ENCODE measurements around the gene FAM170B.

The FAM170B gene

DNA sequence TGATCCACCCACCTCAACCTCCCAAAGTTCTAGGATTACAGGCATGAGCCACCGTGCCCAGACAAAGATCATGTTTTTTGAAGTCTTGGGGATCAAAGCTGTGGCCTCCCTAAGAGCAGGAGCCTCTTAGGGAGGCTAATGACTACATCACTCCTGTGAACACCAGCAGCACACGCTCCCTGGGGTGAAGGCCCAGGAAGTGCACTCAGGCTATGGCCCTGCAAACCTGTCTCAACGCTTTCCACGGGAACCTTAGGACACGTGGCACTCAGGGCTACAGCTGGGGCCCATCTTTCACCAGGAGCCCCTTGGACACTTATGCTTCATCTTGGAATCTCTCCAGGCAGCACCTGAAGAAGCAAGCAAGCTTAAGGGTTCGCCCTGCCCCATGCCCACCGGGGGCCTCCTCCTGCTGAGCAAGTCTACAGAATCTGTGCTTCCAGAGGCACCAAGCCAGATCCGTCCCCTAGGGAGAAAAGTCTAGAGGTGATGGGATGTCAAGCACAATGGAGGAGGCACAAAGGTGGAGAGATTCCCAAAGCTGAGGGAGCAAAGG, 36.9 kb downstream of the FAM170B start:
- no peak for DNase-seq

DNA sequence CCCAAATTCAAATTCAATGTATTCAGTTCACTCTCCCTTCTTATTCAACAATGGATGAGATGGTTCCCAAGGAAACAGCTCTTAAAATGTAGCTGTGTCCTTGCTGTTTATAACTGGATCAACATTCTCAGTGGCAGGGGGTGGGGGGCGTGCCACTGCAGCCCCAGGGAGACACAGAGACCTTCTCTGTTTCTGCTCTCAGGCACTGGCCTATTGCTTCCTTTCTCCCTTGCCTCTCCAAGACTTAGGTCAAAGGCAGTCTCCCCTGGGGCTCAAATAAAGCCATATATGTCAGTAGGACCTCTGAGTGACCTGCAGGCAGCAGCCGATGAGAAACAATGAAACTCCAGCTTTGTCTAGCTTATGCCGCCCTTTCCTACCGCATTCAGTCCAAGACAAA, 39.2 kb downstream of the FAM170B start:
- DNase-seq = no peak

DNA sequence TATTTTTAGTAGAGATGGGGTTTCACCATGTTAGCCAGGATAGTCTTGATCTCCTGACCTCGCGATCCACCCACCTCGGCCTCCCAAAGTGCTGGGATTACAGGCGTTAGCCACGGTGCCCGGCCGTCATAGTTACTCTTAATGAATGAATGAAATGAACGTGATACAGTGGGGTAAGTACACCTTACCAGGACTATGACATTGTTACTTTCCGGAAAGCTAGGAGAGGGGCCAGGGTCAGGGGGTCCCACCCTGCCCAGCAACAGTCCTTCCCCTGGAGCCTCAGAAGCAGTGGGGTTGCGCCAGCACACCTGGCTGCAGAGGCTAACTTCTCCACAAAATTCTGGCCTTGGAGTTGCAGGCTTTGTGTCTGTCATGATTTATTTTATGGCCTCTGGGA, 39.9 kb downstream of the FAM170B start:
- DNase-seq = no peak

DNA sequence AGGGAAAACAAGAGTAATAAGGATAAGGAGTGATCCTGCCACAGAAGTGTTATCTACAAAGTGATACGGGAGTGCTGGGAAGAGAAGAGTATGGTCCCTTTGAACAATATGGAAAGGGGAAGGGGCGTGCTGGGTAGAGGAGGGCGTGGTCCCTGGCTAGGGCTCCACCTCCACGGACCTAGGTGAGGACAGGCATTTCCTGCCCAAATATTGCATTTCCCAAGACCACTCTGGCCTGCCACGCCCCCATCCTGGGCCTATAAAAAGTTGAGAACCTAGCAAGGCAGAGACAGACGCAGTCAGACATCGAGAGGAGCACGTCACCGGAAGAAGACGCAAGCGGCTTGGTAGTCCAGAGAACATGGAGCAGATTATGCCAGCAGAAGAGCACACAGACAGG, 41.3 kb downstream of the FAM170B start:
- no peak for DNase-seq

DNA sequence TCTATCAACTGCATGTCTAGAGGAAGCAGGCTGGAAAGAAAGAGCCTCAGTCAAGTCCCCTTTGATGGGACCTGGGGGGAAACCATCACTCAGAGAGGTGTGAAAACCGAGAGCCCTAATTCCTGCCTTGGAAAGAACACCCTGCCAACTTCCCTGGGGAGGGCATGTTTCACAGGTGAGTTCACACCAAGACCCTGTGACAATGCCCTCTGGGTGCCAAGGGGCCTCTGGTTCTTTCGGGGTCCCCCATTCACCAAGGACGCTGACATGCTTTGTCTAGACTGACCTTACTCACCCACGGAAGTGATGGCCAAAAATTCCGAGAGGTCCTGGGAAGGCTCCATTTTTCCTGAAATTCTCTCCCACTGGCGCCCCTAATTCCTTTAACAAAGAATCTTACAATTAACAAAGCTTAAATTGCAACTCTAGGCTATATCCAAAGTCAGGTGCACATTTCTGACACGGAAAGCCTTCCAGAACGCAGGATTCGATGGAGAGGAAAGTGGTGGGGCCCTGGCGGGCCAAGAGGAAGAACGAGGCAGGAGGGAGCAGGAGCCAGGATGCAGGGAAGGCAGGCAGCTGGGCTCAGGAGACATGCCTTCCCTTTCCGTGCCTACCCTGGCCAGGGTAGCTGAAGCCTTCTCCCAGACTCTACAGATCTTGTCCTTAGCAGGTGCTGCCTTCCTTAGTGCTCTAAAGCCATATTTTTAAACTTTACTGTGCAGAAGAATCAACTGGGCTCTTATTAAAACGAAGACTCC, 42.2 kb downstream of the FAM170B start:
- no peak for DNase-seq

DNA sequence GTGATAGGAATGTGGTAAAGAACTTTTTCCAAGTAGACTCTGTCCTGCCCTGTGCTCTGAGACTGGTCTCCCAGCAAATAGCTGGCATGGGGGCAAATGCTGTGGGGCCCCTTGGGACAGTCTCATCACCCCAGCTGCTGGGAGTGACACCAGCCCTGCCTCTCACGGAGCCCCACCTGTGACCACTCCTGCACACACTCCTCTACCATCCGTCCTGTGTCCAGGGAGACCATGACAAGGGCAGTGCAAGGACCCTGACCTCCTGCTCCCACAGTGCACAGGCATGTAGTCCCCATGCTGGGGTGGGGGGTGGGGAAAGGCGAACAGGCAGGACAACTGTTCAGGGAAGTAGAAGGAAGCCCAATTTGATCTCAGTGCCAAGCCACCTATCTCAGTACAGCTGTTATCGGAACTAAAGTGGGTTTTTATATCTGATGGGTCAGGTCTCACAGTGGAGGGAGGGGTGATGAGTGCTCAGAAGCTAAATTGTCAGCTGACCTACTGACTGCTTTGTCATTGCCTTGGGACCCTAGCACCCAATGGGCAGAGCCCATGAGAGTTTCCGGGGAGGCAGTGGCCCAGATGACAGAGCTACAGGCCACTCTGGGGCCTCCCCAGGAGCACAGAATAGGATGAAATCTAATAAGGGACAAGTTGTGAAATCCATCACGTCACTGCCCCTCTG, 43.0 kb downstream of the FAM170B start:
- no peak for DNase-seq

DNA sequence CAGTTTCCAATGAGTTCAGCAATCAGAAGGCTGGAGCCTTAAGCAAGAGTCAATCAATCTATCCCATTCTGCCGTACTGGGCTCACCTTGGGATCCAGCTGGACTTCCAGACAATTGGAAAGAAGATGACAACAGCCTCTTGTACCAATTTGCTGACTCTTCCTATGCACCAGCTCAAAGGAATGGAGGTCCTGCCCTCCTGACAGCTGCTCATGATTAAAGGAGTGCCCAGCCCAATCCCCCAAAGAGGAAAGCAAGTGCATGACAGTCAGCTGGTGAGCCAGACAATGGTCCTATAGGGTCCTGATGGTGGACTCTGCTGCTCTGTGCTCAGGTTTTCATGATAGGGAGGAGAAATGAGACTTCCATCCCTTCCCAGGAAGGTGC, 43.6 kb downstream of the FAM170B start:
- no peak for DNase-seq

DNA sequence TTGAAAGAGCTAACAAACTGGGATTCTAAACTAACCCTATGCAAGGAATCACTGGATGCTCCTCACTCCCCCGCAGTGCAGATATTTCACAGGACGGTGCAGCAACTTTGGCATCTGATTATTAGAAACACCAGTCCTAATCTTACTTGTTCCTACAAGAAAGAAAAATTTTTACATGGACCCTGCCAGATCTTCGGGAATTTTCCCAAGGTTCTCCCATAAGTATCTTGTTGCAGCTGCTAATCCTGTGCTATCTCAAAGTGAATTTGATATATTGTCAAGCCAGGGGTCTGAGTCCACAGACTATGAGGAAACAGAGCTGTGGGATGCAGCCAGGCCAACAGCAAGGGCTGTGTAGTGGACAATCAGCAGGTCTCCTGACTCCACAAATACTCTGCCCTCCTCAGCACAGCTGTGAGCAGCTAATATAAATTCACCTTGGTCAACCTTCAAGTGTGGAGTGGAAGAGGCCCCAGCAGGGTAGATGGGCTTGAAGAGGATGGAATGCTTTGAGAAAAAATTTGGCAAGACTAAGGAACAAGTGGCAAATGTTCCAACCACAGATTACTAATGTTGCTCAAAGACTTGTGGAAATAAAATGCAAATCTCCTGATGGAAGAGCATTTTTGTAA, 44.1 kb downstream of the FAM170B start:
- DNase-seq = no peak

DNA sequence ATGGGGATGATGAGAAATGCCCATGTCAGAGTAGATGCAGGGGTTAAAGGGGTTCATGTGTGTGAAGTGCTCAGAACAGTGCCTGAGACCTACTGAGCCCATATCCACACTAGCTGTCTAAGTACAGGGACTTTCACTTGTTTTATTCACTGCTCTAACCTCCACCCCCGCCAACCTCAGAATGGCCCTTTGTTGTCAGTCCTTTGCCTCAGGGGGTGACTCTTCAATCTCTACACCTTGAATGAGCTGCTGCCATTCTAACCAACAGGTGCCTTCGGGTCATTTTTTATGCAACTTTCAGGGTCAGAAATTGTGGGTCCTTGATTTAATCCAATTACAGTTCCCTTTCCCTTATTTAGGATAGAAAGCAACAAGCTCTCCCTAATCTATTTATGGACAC, 44.7 kb downstream of the FAM170B start:
- no peak for DNase-seq

DNA sequence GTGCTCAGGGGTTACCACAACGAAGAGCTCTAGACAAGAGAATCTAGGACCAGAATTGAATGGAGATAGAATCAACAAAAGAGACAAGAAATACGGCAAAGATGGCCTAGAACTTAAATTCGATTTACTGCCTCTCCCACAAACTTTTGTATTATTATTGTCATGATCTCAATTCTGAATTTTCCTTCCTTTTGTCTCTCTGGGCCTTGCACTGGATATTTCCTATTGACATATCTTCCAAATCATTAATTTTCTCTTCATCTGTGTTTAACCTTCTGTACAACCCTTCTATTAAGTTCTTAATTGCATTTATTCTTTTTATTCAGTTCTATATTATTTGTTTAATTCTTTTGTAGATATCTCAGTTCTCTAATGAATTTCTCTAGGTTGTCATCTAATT, 46.9 kb downstream of the FAM170B start:
- no peak for DNase-seq

DNA sequence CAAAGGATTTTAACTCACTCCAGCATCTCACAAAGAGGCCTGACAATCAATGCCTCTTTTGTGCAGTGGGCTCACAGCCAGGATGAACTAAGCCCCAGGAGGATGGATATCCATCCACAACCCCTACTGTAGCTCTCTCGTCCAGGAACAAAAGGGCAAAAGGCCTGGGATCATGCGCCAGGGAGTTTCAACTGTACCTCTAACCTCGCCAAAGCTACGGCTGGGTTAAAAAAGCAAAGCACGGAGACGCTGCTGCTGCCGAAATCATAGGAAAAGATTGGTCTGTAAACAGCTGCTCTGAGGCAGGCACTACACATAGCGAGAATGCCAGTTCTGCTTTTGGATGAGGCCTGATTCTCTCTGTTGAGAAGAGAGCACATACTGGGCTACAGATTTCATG, 50.6 kb downstream of the FAM170B start:
- DNase-seq = no peak

DNA sequence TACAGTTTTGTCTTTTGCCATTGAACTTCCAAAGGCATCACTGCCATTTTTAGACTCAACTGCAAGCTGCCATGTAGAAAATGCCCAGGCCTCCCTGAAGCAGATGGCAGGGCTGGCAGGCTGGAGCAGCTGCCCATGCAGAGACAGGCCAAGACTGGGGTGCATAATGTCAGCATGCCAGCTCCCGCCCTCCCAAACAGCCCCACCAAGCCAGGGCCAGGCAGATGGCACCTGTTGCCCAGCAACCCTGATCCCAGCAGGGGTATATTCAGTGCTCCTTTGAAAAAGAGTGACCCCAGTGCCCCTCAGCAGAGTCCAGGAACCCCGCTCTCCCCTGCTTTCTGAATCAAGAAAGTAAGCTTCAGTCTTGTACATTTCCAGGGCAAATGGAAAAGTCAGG, 51.1 kb downstream of the FAM170B start:
- no peak for DNase-seq

DNA sequence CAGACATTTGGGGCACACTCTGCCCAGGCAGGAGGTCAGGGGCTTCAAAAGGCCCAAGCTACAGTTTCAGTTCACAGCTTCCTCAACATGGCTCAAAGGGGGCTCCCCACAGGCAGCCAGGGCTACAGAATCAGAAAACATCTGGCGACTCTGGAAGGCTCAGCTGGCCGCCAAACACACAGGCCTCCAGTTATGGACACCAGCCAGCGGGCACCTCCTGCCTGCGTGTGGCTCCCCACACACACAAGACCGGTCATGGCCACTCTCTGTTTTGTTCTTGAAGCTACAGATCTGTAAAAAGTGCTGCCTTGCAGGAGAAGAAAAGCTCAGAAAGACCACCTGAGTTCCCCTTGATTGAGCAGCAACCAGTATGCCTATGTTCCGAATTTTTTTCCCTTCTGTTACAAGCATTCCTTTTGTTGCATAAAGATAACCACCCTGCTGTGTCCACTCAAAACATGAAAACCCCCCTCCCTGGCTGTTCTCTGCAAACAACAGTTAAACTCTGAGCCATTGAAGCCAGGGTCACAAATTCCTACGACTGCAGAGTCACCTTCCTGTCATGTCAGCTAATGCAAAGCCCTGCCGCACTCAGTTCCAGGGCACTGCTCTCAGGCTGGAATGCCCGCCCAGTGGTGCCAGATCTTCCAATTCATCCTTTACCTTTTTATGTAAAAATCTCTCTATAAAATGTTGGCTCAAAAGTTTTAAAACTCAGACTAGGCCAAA, 52.1 kb downstream of the FAM170B start:
- DNase-seq = no peak

Measured in activated CD4-positive, alpha-beta T cell treated with anti-CD3 and anti-CD28 coated beads, Interleukin-2, amount 50 U/mL, for 4 hours (primary cell).